Fibroblast of gingiva (primary cell): ENCODE data around the gene IFITM1.
"Not testable (repeated sequence)": the region's sequence is repeated elsewhere in the genome, so short reads cannot be mapped to it uniquely, and the experiment has no call there.

Experiments used
- DNase-seq: peaks from one replicate; pipeline ENCODE4 v3.0.0-alpha.2; 2011; ENCODE audit warnings: low read depth

Gene IFITM1

DNA sequence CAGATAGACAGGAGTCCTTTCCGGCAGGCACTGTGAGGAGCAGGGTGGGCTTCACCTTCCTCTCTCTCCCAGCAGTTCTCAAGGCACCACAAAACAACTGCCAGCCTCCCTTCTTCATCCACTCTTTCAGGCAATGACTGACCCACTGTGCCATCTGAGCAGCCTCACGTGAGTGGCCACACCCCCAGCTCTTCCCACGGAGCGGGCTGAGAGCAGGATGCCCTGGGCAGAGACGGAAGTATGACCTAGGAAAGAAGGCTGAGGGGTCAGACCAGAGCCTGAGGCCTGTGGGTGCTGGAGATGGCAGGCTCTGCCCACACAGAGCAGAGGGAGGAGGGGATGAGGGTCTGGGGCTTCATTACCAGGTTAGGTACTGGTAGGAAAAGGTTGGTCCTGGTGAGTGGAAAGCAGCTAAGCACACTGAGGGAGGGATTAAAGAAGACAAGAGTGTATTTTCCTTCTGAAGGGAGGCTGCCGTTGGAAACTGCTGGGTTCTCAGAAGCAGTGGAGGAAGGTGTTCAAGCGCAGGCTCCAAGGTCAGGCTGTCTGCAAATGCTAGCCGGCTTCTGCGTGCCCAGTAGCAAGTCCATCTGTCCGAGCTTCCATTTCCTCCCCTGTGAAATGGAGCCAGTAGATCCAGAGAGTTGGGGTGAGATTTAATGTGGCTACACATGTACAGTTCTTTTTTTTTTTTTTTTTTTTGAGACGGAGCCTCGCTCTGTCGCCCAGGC lies 31.0 kb upstream of the IFITM1 start:
- no peak for DNase-seq

DNA sequence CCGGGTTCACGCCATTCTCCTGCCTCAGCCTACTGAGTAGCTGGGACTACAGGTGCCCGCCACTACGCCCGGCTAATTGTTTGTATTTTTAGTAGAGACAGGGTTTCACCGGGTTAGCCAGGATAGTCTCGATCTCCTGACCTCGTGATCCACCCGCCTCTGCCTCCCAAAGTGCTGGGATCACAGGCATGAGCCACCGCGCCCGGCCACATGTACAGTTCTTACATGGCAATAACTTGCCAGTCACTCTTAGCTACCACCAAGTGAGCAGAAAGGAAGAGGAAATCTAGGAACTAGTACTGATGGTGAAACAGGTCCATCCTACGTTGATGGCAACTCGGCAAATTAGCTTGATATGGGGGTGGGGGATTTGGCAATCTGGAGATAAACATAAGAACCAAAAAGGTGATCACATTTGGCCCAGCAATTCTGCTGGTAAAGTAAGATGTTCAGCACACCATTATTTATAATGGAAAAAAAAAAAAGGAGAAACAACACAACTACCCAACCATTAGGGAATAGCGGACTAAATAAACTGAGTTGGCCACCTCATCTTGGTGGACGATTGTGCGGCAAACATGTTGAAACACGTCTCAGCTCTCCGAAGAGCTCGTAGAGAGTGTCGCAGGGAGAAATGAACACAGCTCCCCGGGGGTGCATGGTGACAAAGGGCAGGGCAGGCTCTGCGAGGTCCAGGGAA lies 30.3 kb upstream of the IFITM1 start:
- DNase-seq = no peak

DNA sequence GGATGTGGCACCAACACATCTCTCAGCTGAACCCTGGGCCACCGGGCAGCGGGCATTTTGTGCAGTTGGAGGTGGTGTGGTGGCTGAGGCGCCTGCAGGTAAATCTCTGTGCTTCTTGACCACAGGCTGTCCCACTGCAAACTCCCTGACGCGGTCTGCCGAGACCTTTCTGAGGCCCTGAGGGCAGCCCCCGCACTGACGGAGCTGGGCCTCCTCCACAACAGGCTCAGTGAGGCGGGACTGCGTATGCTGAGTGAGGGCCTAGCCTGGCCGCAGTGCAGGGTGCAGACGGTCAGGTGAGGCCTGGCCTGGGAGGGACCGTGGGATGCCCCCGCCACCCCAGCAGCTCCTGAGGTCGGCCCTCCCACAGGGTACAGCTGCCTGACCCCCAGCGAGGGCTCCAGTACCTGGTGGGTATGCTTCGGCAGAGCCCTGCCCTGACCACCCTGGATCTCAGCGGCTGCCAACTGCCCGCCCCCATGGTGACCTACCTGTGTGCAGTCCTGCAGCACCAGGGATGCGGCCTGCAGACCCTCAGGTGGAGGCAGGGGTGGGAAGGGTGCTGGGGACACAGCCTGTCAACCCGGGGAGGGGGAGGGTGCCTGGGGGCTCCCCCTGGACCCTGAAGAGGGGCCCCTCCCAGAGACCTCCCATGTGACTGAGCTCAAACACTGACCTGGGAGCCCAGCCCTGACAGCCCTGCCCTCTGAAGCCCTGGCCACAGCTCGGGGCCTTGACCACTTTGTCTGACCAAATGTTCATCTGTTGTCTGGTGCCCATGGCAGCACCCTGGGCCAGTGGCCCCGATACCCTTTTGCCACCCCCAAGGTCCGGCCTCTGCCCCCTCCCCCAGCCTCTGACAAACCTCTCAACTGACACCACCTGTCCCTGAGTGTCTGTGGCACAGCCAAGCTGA lies 29.5 kb upstream of the IFITM1 start:
- DNase-seq = no peak

GRCh38 chr11:285021-285893 lies 28.6 kb upstream of the IFITM1 start:
- no peak for DNase-seq

DNA sequence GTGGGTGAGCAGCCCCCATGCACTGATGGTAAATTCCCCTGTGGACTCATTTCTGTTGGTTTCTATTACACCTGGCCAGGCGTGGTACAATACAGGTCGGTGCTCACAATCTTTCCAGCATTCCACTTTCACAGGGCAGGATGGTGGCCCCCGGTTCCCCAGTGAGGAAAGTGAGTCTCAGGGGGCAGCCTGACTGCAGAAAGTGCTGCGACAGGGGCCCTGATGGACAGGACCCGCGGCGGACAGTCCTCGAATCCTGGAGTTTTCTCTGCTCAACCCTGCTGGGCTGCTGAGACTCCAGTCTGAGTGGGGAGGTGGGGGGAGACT lies 28.0 kb upstream of the IFITM1 start:
- DNase-seq = no peak

GRCh38 chr11:286977-287820 lies 26.6 kb upstream of the IFITM1 start:
- not testable (repeated sequence) for DNase-seq

- no peak for DNase-seq
These were observed 25.9 kb upstream of the IFITM1 start for GRCh38 chr11:287821-288477.

DNA sequence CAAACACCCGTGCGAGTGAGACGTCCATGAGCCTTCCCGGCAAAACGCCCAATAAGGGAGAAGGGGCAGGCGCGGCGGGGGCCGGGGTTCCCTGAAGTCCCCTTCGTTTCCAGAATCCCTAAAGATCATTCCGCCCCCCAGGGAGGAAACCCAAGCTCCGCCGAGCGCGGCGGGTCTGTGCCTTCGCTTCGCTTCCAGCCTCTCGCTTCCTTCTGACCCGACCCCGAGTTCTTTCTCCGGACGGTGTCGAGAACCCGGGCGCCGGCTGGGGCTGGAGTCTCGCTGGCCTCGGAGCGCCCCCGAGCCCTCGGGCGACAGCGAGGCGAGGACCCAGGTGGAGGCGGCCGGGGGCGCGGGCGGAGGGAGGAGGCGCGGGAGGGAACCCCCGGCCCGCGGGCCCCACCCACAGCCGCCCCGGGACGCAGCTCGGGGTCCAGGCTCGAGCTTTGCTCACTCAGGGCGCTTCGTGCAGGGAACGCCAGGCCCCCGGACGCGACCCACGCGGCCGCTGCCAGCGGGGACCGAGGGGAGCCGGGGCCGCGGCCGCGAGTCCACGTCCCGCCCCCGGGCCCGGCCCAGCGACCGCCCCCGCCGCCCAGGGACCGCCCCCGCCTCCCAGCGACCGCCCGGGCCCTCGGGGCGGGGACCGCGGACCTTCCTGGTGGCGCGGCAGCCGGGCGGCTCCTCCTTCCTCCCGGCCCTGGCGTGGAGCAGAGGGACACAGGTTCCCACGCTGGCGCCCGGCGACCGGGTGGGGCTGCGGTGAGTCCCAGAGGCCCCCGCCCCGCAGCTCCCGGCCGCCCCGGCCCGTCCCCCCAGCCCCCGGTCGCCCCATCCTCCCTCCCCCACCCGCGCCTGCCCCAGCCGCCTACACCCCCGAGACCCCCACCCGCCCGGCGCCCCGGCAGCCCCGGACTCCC lies 25.1 kb upstream of the IFITM1 start, which contains the start of gene PGGHG:
PGGHG (plus strand) TSS at position 649 of the 920 bp plus-strand sequence. CDS start 691 bp downstream, outside the sequence.
- DNase-seq = peak; percentile 45

- DNase-seq = no peak
These were observed 24.5 kb upstream of the IFITM1 start for GRCh38 chr11:289398-289711.

- no peak for DNase-seq
These were observed 23.9 kb upstream of the IFITM1 start for GRCh38 chr11:289712-290620.

GRCh38 chr11:290621-291231 lies 23.1 kb upstream of the IFITM1 start:
- no peak for DNase-seq

GRCh38 chr11:291281-292210 lies 22.3 kb upstream of the IFITM1 start:
- DNase-seq = no peak

DNA sequence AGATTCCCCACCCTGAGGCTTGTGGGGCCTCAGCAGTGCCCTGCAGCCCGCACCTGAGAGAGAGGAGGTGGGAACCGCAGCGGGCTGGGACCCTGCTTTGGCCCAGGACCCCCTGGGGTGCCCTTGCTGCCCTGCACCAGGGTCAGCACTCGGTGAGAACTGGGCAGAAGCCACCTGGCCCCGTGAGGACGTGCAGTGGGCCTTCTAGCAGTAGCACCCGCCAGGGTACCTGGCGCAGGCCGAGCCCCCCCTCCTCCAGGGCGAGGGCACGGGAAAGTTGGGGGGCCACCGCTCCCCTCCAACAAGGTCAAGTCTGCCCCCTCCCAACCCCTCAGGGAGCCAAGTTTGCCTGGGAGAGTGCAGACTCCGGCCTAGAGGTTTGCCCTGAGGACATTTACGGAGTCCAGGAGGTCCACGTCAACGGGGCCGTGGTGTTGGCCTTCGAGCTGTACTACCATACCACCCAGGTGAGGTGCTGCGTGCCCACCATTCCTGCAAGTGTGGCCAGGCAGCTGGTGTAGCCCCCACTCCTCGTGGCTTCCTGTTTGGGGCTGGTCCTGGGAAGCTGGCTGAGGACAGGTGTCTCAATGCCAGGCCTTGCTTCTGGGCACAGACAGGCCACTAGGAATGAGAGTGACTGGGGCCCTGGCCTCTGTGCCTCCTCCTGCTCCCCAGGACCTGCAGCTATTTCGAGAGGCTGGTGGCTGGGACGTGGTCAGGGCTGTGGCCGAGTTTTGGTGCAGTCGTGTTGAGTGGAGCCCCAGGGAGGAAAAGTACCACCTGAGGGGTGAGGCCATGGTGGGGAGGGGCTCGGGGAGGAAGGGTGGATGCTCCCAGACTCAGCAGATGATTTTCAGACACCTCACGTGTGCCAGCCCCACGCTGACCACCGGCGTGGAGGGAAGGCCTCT lies 21.4 kb upstream of the IFITM1 start:
- DNase-seq = no peak

- no peak for DNase-seq
These were observed 20.5 kb upstream of the IFITM1 start for GRCh38 chr11:293271-293851.
